Fibroblast of peridontal ligament (primary cell): Measurements from ENCODE around the gene LENG8.
"Not testable (repeated sequence)": the region's sequence is repeated elsewhere in the genome, so short reads cannot be mapped to it uniquely, and the experiment has no call there.

ENCODE experiments used
- DNase-seq: peaks from one replicate; pipeline ENCODE4 v3.0.0-alpha.2; 2010; ENCODE audit errors: extremely low read depth

Gene LENG8

GRCh38 chr19:54461613-54462012, 12.6 kb downstream of the LENG8 start:
- DNase-seq = no peak

GRCh38 chr19:54462047-54462654, 13.2 kb downstream of the LENG8 start:
- no peak for DNase-seq

GRCh38 chr19:54462655-54463530, 13.9 kb downstream of the LENG8 start:
- peak; percentile 58 for DNase-seq

GRCh38 chr19:54463531-54464043, 14.6 kb downstream of the LENG8 start, which contains the start of gene LENG9:
Gene LENG9 (minus strand): TSS chr19:54463778. CDS start chr19:54463526, 252 bp downstream.
- DNase-seq = peak; percentile 96

- peak; percentile 38 for DNase-seq
Observed at GRCh38 chr19:54464044-54464629, 15.1 kb downstream of the LENG8 start.

- peak; percentile 50 for DNase-seq
Observed at GRCh38 chr19:54464630-54465425, 15.8 kb downstream of the LENG8 start.

GRCh38 chr19:54465426-54466109, 16.6 kb downstream of the LENG8 start:
- DNase-seq = no peak

GRCh38 chr19:54466110-54466480, 17.1 kb downstream of the LENG8 start:
- DNase-seq = not testable (repeated sequence)

DNA sequence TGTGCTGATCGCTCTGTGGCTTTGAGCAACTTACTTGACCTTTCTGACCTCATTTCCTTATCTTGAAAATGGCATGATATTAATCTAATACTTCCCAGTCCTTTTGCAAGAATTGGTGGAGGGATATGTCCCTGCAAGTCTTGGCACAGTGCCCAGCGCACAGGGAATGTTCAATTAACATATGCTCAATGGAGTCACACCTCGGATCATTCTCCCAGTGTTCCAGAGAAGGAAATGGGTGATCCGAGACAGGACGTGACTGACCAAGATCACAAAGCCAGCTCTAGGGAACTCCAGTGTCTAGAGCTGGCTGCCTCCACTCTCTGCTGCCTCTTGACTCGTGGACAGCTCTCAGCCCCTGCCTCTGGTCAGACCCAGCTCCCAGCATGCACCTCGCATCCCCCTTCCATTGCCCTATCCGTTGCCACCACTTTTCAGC, 20.5 kb downstream of the LENG8 start:
- DNase-seq = no peak

DNA sequence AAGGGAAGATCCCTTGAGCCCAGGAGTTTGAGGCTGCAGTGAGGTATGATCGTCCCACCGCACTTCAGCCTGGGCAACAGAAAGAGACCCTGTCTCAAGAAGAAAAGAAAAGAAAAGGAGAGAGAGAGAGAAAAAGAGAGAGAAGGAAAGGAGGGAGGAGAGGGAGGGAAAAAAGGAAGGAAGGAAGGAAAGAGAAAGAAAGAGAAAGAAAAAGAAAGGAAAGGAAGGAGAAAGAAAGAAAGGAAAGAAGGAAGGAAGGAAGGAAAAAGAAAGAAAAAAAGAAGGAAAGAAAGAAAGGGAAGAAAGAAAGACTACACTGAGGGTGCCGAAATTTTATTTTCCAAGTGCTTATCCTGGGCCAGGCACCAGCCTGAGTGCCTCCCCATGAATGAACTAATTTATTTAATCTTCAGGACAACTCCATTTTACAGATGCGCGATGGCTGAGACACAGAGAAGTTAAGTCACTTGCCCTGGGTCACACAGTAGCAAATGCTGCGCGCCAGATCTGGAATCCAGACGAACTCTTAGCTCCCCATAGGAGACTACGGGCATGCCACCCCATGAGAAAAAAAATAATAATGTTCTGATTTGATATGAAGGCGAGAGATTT, 21.4 kb downstream of the LENG8 start:
- DNase-seq = no peak

DNA sequence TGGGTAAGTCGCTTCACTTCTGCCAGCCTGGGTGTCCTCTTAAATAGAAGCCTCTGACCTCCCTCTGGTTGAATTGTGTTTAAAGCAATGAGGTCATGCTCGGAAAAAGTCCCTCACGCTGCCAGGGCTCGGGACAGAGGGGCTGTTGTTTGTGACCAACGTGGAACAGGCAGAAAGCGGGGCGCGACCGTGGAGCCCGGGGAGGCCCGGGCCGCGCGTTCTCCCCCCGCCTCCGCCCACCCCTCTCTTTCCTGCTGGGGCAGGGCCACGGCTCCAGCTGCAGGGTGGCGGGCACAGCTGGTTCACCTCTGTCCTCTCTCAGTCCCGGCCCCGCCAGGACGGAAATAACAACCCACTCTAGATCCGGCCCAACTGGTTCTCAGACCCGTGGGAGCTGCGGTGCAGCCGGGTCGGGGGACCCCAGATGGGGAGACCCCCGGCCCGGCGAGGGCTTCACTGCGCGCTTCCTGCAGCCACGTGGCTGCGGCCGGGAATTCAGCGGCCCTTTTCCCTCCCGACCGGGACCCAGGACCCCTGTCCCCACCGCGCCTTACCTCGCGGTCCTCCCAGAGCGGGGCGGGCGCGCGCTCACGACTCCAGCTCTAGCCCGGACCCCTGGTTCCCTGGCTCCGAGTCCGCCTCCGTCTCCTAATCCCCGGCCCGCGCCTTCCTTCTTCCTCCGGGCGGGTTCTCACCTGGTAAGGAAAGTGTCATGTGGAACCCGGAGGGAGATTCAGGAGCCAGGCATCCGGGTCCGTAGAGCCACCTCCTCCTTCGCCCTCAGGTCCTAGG, 22.2 kb downstream of the LENG8 start:
- no peak for DNase-seq

DNA sequence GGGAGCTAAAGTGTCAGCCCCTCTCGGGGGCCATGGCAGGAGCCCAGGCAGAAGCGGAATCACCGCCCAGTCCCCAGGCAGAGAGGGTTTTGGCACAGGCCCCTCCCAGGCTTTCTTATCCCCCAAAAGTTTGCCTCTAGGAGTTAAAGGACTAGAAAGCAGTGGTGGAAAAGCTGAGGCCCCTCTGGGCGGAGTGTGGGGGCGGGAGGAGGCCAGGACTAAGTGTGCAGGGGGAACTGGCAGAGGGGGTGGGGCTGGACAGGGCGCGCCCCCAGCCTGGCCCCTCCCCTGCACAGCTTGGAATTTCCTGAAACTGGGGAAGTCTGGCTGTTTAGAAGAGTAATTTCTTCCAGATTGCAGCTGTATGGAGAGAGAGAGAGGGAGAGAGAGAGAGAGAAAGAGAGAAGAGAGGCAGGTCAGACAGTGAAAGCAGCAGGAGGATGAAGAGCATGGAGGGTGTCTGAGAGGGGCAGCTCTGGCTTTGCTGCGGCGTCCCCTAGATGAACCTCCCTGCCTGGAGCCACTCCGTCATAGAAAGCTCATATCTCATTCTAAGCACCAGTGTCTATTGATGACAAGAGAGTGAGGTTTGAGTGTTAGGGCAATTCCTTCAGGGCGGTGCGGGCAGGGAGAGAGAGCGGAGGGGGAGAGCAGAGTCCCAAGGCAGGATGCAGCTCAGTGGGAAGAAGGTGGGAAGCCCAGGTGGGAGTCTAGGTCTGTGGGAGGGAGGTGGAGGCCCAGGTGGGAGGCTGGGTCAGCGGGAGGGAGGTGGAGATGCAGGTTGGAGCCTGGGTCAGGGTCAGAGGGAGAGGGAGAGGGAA, 24.3 kb downstream of the LENG8 start, which contains the start of gene CDC42EP5:
CDC42EP5 (minus strand) TSS at position 226 of the 821 bp plus-strand sequence. CDS start 7,749 bp downstream, outside the sequence.
- peak; percentile 91 for DNase-seq

DNA sequence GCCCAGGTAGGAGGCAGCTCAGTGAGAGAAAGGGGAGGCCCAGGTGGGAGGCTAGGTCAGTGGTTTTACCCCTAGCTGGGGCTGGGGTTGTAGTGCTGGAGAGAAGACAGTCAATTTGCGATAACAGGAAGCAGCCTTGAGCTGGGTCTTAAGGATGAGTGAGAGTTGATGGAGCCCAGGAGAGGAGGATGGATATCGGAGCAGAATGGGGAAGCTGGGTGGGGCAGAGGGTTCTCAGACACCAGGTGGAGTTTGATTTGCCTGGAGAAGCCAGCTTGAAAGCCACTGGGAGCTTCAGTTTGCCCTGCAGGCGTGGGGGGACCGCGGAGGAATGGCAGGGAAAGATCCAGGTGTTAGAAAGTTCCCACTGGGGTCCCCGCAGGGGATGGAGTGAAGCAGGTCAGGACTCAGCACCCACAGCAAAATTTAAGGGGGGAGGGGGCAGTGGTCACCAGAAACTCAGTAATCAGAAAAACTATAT, 24.9 kb downstream of the LENG8 start:
- DNase-seq = no peak

GRCh38 chr19:54475706-54476105, 26.7 kb downstream of the LENG8 start:
- DNase-seq = no peak

DNA sequence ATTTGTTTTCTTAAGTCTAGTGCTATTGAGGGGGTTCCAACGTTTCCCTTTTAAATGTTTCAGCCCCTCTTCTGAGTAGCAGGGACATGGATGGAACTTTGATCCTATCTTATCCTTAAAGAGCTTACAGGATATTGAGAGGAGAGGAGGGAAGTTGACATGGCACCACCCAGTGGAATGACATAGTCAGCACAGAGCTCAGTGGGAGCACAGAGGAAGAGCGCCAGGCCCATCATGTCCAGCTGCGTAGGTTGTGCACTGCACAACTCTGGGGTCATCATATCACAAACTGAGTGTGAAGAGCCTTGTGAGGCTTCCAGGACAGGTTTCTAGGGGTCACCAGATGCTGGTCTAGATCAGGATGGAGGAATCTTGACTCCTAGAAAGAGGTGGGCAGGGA, 28.7 kb downstream of the LENG8 start:
- DNase-seq = no peak

GRCh38 chr19:54478677-54479266, 29.8 kb downstream of the LENG8 start:
- peak; percentile 54 for DNase-seq

DNA sequence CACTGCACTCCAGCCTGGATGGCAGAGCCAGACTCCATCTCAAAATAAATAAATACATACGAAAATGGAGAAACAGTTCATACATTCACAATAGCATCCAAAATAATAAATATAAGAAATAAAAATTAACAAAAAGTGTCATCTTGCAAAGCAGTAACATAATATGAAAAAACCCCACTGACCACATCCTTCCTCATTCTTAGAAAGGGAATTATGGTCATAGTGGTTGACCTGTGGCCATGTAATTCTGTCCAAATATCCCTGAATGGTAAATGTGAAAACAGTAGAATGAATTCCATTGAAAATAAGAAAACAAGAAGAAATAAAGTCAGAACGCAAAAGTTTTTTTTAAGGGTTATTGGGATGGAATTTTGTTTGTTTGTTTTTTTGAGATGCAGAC, 31.1 kb downstream of the LENG8 start:
- DNase-seq = no peak

- peak; percentile 53 for DNase-seq
Observed at GRCh38 chr19:54481326-54481930, 32.4 kb downstream of the LENG8 start.
